HG02970 (cell line): ENCODE results near the gene TTBK1.

ENCODE experiments used
- ATAC-seq: cut with Tn5 transposase; IDR thresholded peaks from one replicate; pipeline ENCODE4 v1.9.1; 2021; ENCODE audit warnings: mild to moderate bottlenecking, moderate library complexity, moderate number of reproducible peaks; ENCODE audit not compliant: unreplicated experiment, low FRiP score

Gene TTBK1

GRCh38 chr6:43242908-43243663 is at the start of gene TTBK1:
Gene TTBK1 (plus strand): TSS chr6:43243481. CDS start chr6:43246661, 3,180 bp downstream.
- no peak for ATAC-seq

GRCh38 chr6:43193929-43194328 is 49.4 kb upstream of the TTBK1 start:
- ATAC-seq: no peak

- no peak for ATAC-seq
These were observed 46.9 kb upstream of the TTBK1 start for GRCh38 chr6:43196337-43196736.

- no peak for ATAC-seq
These were observed 43.4 kb upstream of the TTBK1 start for GRCh38 chr6:43199912-43200311.

GRCh38 chr6:43200541-43200940 is 42.7 kb upstream of the TTBK1 start:
- no peak for ATAC-seq

GRCh38 chr6:43202451-43202850 is 40.8 kb upstream of the TTBK1 start:
- no peak for ATAC-seq

GRCh38 chr6:43203029-43203717 is 40.1 kb upstream of the TTBK1 start:
- no peak for ATAC-seq

- no peak for ATAC-seq
These were observed 39.6 kb upstream of the TTBK1 start for GRCh38 chr6:43203718-43204095.

- no peak for ATAC-seq
These were observed 38.8 kb upstream of the TTBK1 start for GRCh38 chr6:43204271-43205105.

GRCh38 chr6:43205849-43206248 is 37.4 kb upstream of the TTBK1 start:
- ATAC-seq: no peak

GRCh38 chr6:43207286-43207685 is 36.0 kb upstream of the TTBK1 start:
- no peak for ATAC-seq

GRCh38 chr6:43211955-43212354 is 31.3 kb upstream of the TTBK1 start:
- ATAC-seq: no peak

- ATAC-seq: no peak
These were observed 29.9 kb upstream of the TTBK1 start for GRCh38 chr6:43213431-43213830.

GRCh38 chr6:43215066-43215465 is 28.2 kb upstream of the TTBK1 start:
- no peak for ATAC-seq

GRCh38 chr6:43216200-43216599 is 27.1 kb upstream of the TTBK1 start:
- ATAC-seq: no peak

- ATAC-seq: no peak
These were observed 25.9 kb upstream of the TTBK1 start for GRCh38 chr6:43217351-43217750.

- no peak for ATAC-seq
These were observed 24.2 kb upstream of the TTBK1 start for GRCh38 chr6:43219119-43219518.

GRCh38 chr6:43219814-43220213 is 23.5 kb upstream of the TTBK1 start:
- no peak for ATAC-seq

- no peak for ATAC-seq
These were observed 22.8 kb upstream of the TTBK1 start for GRCh38 chr6:43220439-43220951.

- ATAC-seq: no peak
These were observed 22.0 kb upstream of the TTBK1 start for GRCh38 chr6:43221046-43221972.
